HepG2 (cell line): ENCODE results near the gene PIGBOS1. TPM values are rescaled to one million over a fixed set of nuclear protein-coding genes. Genes with fewer than 3 reads are reported as not detected.
"Not testable (repeated sequence)": the region's sequence is repeated elsewhere in the genome, so short reads cannot be mapped to it uniquely, and the experiment has no call there.

Experiments used
- ATAC-seq: fragments of 200-7000 bp; cut with Tn5 transposase; 3 replicates; pipeline ENCODE4 v1.9.1; 2020; ENCODE audit warnings: mild to moderate bottlenecking, moderate library complexity
- BruUV-seq: library from RNA; stranded (reverse); fragments of 400-500 nt; replicated peaks from 2 replicates; lab custom pipeline; 2021; lab: Mats Ljungman, UMichigan
- CTCF ChIA-PET: fragments of 300-600 bp; formaldehyde crosslinking; extraction: SDS; loops from one replicate; lab custom pipeline; 2021; ENCODE audit warnings: low total read pairs, inconsistent platforms, low intra/inter-chr PET ratio; lab: Yijun Ruan, JAX
- POLR2A ChIA-PET: fragments of 350-600 bp; sonication (Branson Sonifier 250); formaldehyde crosslinking; loops from one replicate; lab custom pipeline; 2020; ENCODE audit warnings: antibody characterized with exemption, inconsistent platforms; lab: Yijun Ruan, JAX
- DNase-seq: peaks from one replicate; pipeline ENCODE4 v3.0.0-alpha.2; 2015; ENCODE audit warnings: low spot score
- FAIRE-seq: peaks from 3 replicates; lab custom pipeline; 2011; peaks lifted over from hg19 to GRCh38; lab: Jason Lieb, UNC
- H2AFZ ChIP-seq: one replicate; pipeline ENCODE4 v1.6.1; 2011; ENCODE audit warnings: low read length, inconsistent platforms
- H3K27ac ChIP-seq: fragments of 300-600 bp; 3 replicates; pipeline ENCODE4 v1.8.0; 2011; ENCODE audit warnings: mixed run types, mild to moderate bottlenecking, mixed read lengths, low read length, inconsistent platforms; ENCODE audit not compliant: insufficient read depth; ENCODE audit errors: extremely low read length
- H3K27me3 ChIP-seq, 2 experiments: fragments of 200-600 bp in 1 of 2; 2 replicates in 1 of 2; 3 replicates in 1 of 2; pipeline versions ENCODE4 v1.6.0 to v1.8.0; 2011; ENCODE audit warnings: low read length in 2 of 2, mild to moderate bottlenecking in 2 of 2, moderate library complexity in 2 of 2, inconsistent platforms in 1 of 2; ENCODE audit not compliant: insufficient read depth in 2 of 2, control insufficient read depth in 1 of 2
- H3K36me3 ChIP-seq, 2 experiments: fragments of 200-600 bp in 1 of 2; replicated peaks in 1 of 2; 2 replicates in 1 of 2; 3 replicates in 1 of 2; pipeline versions ENCODE4 v1.5.1 to v1.8.0; 2011; ENCODE audit warnings: low read length in 2 of 2, inconsistent platforms in 1 of 2; ENCODE audit not compliant: insufficient read depth in 2 of 2, control insufficient read depth in 1 of 2
- H3K4me1 ChIP-seq: 2 replicates; pipeline ENCODE4 v1.5.1; 2012; ENCODE audit warnings: low read length, inconsistent platforms; ENCODE audit not compliant: insufficient read depth
- H3K4me2 ChIP-seq: 2 replicates; pipeline ENCODE4 v1.6.0; 2011; ENCODE audit warnings: low read depth, low read length, inconsistent platforms
- H3K4me3 ChIP-seq, 3 experiments: fragments of 200-600 bp in 1 of 3; sonication (generic), shearing (Covaris generic) in 1 of 3; replicated peaks in 1 of 3; 2 replicates each; pipeline ENCODE4 v1.5.1; 2011 to 2016; ENCODE audit warnings: low read length in 3 of 3, inconsistent platforms in 2 of 3, low read depth in 2 of 3, mild to moderate bottlenecking in 2 of 3, control low read depth in 1 of 3, mixed read lengths in 1 of 3; ENCODE audit not compliant: insufficient read depth in 1 of 3
- H3K79me2 ChIP-seq: one replicate; pipeline ENCODE4 v1.6.1; 2011; ENCODE audit warnings: low read length, inconsistent platforms; ENCODE audit not compliant: insufficient read depth
- H3K9ac ChIP-seq: 2 replicates; pipeline ENCODE4 v1.6.0; 2011; ENCODE audit warnings: mild to moderate bottlenecking, low read depth, low read length, inconsistent platforms; ENCODE audit not compliant: insufficient read depth
- H3K9me3 ChIP-seq: 2 replicates; pipeline ENCODE4 v1.5.1; 2012; ENCODE audit warnings: mild to moderate bottlenecking, low read length
- H4K20me1 ChIP-seq: 2 replicates; pipeline ENCODE4 v1.6.0; 2011; ENCODE audit warnings: inconsistent platforms, mild to moderate bottlenecking, low read length, moderate library complexity; ENCODE audit not compliant: insufficient read depth
- NFE2 ChIP-seq: sonication (generic); formaldehyde crosslinking; IDR thresholded peaks from 2 replicates; pipeline ENCODE4 v1.4.0; 2020; ENCODE audit warnings: missing genetic modification reagents
- NRL ChIP-seq: sonication (generic); formaldehyde crosslinking; IDR thresholded peaks from 2 replicates; pipeline ENCODE4 v1.5.0; 2020; ENCODE audit warnings: missing genetic modification reagents, mild to moderate bottlenecking, moderate library complexity, borderline replicate concordance
- SOX13 ChIP-seq, 3 experiments: fragments of 450-650 bp in 1 of 3; sonication (generic) in 1 of 3; formaldehyde crosslinking in 1 of 3; IDR thresholded peaks in 2 of 3; conservative IDR thresholded peaks in 1 of 3; 2 replicates each; pipeline versions ENCODE4 v1.5.0 to v1.6.1; 2016 to 2020; ENCODE audit warnings: antibody characterized with exemption in 1 of 3, mild to moderate bottlenecking in 1 of 3, missing compliant biosample characterization in 1 of 3, missing genetic modification reagents in 1 of 3, moderate library complexity in 1 of 3
- TAF1 ChIP-seq: sonication (generic); formaldehyde crosslinking; IDR thresholded peaks from 2 replicates; pipeline ENCODE4 v1.4.0; 2020; ENCODE audit warnings: missing genetic modification reagents
- TMF1 ChIP-seq: sonication (generic); formaldehyde crosslinking; IDR thresholded peaks from 2 replicates; pipeline ENCODE4 v1.8.1; 2022; ENCODE audit warnings: low read depth, missing genetic modification reagents
- ZNF790 ChIP-seq: sonication (generic); formaldehyde crosslinking; IDR thresholded peaks from 2 replicates; pipeline ENCODE4 v1.8.0; 2022; ENCODE audit warnings: missing genetic modification reagents, mild to moderate bottlenecking, borderline replicate concordance
- WGBS: methylation state at CpG from one replicate; pipeline ENCODE4 v1.1.6; 2017; ENCODE audit warnings: low lambda C conversion rate; 5-methylcytosine and 5-hydroxymethylcytosine counted together
- in situ Hi-C: cut with HindIII; loops from 2 replicates; pipeline ENCODE4 v1.10.0; 2017; ENCODE audit warnings: low pct_unique_long_range_greater_than_20kb; ENCODE audit not compliant: extremely low pct_ligation_motif_present
- intact Hi-C: fragments of 100-400 bp; cut with micrococcal nuclease; formaldehyde crosslinking; loops from one replicate; pipeline ENCODE4 v1.10.0; 2022; ENCODE audit not compliant: unreplicated experiment
- polyA plus RNA-seq, 8 experiments: library from polyadenylated mRNA; depleted of rRNA in 3 of 8; stranded (reverse) in 7 of 8; unstranded in 1 of 8; fragments of >200 nt; fragmentation: Illumina TruSeq in 4 of 8; extraction: Trizol in 4 of 8; gene quantifications; 2 replicates each; pipeline versions ENCODE4 v1.2.1 to v1.2.3, GENCODE V29; 2011 to 2016; ENCODE audit warnings: low read depth in 4 of 8, missing spikeins in 1 of 8, mixed read lengths in 1 of 8; ENCODE audit not compliant: insufficient read depth in 1 of 8
- total RNA-seq, 5 experiments: library from RNA; depleted of rRNA; stranded (reverse); fragments of >200 nt; fragmentation: Illumina TruSeq; extraction: Trizol; gene quantifications; 2 replicates each; pipeline ENCODE4 v1.2.3, GENCODE V29; 2016; ENCODE audit warnings: low read depth in 1 of 5
- TF ChIP-seq, protein P1 (sequence below): sonication (generic); formaldehyde crosslinking; IDR thresholded peaks from 2 replicates; pipeline ENCODE4 v1.5.1; 2020; ENCODE audit warnings: mild to moderate bottlenecking, missing genetic modification reagents, moderate library complexity

Gene PIGBOS1
- total and polyA plus RNA-seq, 2 of the 13 experiments (the other 11 are each of a cell fraction or from before 2014, with no cell fraction given) = 14.8 to 22.1 TPM

- TF ChIP-seq, protein P1, sequence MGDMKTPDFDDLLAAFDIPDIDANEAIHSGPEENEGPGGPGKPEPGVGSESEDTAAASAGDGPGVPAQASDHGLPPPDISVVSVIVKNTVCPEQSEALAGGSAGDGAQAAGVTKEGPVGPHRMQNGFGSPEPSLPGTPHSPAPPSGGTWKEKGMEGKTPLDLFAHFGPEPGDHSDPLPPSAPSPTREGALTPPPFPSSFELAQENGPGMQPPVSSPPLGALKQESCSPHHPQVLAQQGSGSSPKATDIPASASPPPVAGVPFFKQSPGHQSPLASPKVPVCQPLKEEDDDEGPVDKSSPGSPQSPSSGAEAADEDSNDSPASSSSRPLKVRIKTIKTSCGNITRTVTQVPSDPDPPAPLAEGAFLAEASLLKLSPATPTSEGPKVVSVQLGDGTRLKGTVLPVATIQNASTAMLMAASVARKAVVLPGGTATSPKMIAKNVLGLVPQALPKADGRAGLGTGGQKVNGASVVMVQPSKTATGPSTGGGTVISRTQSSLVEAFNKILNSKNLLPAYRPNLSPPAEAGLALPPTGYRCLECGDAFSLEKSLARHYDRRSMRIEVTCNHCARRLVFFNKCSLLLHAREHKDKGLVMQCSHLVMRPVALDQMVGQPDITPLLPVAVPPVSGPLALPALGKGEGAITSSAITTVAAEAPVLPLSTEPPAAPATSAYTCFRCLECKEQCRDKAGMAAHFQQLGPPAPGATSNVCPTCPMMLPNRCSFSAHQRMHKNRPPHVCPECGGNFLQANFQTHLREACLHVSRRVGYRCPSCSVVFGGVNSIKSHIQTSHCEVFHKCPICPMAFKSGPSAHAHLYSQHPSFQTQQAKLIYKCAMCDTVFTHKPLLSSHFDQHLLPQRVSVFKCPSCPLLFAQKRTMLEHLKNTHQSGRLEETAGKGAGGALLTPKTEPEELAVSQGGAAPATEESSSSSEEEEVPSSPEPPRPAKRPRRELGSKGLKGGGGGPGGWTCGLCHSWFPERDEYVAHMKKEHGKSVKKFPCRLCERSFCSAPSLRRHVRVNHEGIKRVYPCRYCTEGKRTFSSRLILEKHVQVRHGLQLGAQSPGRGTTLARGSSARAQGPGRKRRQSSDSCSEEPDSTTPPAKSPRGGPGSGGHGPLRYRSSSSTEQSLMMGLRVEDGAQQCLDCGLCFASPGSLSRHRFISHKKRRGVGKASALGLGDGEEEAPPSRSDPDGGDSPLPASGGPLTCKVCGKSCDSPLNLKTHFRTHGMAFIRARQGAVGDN (CRISPR knock-in tag) = peak; percentile 74; the same call in 1 of the 2 replicates
Observed at GRCh38 chr15:55289011-55289745, 29.7 kb downstream of the PIGBOS1 start (continued).

DNA sequence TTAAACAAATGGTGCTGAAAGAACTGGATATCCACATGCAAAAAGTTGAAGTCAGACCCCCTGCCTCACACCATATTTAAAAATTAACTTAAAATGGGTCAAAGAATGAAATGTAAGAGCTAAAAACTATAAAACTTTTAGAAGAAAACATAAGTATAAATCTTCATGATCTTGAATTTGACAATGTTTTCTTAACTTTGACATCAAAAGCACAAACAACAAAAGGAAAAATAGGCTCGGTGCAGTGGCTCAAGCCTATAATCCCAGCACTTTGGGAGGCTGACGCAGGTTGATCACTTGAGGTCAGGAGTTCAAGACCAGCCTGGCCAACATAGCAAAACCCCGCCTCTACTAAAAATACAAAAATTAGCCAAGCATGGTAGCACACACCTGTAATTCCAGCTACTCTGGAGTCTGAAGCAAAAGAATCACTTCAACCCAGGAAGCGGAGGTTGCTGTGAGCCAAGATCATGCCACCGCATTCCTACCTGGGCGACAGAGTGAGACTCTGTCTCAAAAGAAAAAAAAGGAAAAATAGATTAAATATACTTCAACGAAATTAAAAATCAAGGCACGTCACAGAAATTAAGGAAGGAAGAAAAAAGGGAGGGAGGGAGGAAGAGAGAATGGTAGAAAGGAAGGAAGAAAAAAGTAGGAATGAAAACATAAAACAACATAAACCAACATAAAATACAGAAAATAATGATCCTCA is 30.8 kb downstream of the PIGBOS1 start:
- no peak for TF ChIP-seq SOX13 (IDR thresholded peaks at IDR 0.05)
- TF ChIP-seq SOX13 (CRISPR knock-in tag; conservative IDR thresholded peaks at IDR 0.05 in 1 of 2, IDR thresholded peaks at IDR 0.05 in 1 of 2) = no peak
- TF ChIP-seq ZNF790 = no peak
- no peak for TF ChIP-seq TAF1 (CRISPR knock-in tag)
- TF ChIP-seq NFE2 (CRISPR knock-in tag) = no peak
- no peak for TF ChIP-seq NRL (CRISPR knock-in tag)
- no peak for TF ChIP-seq TMF1
- H2AFZ ChIP-seq = no peak overlapping the region
- FAIRE-seq (no peak), ATAC-seq (no peak), DNase-seq (no peak)
- peak overlapping the region; percentile 92; the same call in 1 of the 2 replicates for H3K4me2 ChIP-seq
- intact Hi-C loops = no loop called here
- ChIA-PET POLR2A (interaction anchor here (1.7 kb wide), 1 partner anchor 31 kb away, joined by 4 read pairs; the partner anchor contains the start of genes PIGB and PIGBOS1), CTCF (no interaction called here)
- H3K79me2 ChIP-seq = no peaks in the 10 kb centered on the region
- BruUV-seq = TSS peak; percentile 52
- peaks cover 16% of the 10 kb centered on the region for H3K4me1 ChIP-seq
- H3K4me3 ChIP-seq = no peak overlapping the region
- H3K27ac ChIP-seq = no peak overlapping the region
- H3K27me3 ChIP-seq = no peaks in the 10 kb centered on the region; a peak in 1 of 5 replicates
- H4K20me1 ChIP-seq = no peaks in the 10 kb centered on the region
- 93% methylated on average over 8 of the region's 8 CpGs for WGBS
- H3K36me3 ChIP-seq = no peaks in the 10 kb centered on the region
- in situ Hi-C loops = no loop called here
- H3K9me3 ChIP-seq = no peaks in the 10 kb centered on the region
- no peak overlapping the region for H3K9ac ChIP-seq

GRCh38 chr15:55286442-55287189 is 32.3 kb downstream of the PIGBOS1 start:
- H3K9ac ChIP-seq, H3K4me3 ChIP-seq, H3K4me2 ChIP-seq, H3K27ac ChIP-seq, intact Hi-C loops, DNase-seq, H3K36me3 ChIP-seq, H3K9me3 ChIP-seq, CTCF ChIA-PET, FAIRE-seq, H3K79me2 ChIP-seq, H2AFZ ChIP-seq, H3K27me3 ChIP-seq, BruUV-seq, in situ Hi-C loops, H4K20me1 ChIP-seq, ATAC-seq: not testable (repeated sequence)
- peaks cover 16% of the 10 kb centered on the region for H3K4me1 ChIP-seq
- POLR2A ChIA-PET = interaction anchor here (0.7 kb wide), 1 partner anchor 63 kb away, joined by 3 read pairs; no protein-coding TSS in a partner anchor
- WGBS = 90% methylated on average over 10 of the region's 10 CpGs
